GM19240 (cell line): ENCODE data around the gene LYZ.
A peak's percentile ranks its signal among the peaks of the same experiment; 100 is the strongest.

Experiments
- DNase-seq: peaks from one replicate; pipeline ENCODE4 v3.0.0; 2011; ENCODE audit warnings: low spot score; ENCODE audit not compliant: insufficient read length

LYZ gene

DNA sequence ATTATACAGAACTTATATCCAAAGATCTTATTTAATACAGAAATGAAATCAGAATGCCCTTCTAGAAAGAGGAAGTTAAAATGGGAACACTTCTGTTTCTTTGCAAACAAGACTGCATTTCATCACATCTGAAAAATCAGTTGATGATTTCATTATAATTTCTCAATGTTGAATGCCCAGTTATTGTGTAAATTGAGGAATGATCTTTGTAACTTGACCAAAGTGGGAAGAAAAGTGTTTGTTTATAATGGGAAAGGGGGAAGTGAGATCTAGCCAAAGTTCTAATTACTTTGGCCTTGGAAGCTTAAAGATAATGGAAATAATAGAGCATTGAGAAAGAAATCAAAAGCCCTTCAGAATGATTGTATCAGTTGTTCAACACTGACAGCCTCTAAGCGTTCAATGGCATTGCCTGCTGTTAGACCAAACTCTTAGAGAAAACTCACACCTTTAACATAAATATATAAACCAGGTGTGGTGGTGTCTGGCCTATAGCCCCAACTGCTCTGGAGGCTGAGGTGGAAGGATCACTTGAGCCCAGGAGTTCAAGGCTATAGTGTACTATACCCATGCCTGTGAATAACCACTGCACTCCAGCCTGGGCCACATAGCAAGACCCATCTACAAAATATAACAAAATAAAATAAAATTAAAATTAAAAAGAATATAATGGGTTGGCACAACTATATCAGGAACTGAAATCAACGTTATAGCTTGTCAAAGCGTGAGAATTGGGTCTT, 9.9 kb upstream of the LYZ start:
- no peak for DNase-seq

DNA sequence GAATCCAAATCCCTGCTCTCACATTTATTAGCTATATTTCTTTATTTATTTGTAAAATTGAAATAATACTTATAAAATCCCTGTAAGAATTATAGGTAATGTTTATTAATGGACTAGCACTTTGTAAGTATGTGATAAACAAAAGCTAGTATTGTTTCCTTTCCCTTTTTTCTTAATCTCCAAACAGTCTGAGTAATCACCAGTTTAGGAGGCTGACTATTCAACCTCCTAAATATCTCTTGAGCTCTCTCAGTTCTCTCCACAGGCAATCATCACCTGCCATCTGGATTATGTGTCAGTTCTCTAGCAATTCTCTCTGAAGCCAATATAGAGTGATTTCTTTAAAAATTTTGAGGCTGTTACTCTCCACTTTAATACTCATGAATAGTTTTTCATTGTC, 9.2 kb upstream of the LYZ start:
- no peak for DNase-seq

DNA sequence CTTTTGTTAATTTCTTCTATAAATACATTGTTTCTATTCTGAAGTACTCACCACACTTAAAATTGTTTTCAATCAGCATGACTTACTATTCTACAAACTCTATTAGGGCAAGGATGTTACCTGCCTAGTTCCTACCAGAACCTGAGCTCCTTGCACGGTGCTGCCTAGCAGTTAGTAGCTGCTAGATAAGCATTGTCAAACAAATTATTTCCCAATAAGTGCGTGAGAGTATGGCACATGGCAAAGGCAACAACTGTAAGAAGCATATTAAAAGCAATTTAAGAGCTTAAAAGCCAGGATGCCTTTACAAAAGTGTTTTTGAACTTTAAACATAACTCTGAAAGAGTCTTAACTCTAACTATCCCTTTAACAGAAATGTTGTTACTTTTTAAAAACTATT, 8.2 kb upstream of the LYZ start:
- no peak for DNase-seq

DNA sequence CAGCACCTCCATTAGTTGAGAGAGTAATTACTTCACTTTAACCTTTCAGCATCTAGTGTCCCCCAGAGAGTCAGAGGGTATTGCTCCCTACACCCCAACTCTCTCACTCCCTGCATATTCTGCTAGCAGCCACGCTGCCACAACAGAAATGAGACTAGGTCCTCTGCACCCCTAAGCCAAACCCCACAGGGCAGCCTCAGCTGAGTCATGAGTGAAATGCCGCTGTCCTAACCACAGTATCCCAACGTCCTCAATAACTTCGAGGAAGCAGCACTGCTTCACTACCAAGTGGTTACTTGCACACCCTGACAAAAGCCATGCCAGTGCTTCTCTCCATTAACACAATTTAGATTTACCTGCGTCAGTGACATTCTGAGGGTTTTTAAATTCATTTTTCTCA, 6.9 kb upstream of the LYZ start:
- no peak for DNase-seq

DNA sequence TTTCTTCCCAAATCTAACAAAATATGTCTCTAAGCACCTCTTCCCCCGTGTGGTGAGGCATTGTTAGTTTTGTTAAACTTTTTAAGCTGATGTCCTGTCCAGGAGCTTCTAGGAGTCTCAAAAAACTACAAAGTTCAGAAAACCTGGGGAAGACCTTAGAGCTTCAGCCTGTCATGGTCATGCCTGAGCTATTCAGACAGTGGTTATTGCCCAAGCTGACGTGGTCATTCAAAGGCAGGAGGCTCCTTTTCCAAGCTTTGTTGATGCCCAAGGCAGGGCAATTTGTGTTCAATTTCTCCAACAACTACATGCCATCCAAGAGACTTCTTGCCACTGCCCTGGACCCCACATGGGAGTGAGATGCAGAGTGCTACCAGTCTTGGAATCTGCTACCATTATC, 5.8 kb upstream of the LYZ start:
- no peak for DNase-seq

DNA sequence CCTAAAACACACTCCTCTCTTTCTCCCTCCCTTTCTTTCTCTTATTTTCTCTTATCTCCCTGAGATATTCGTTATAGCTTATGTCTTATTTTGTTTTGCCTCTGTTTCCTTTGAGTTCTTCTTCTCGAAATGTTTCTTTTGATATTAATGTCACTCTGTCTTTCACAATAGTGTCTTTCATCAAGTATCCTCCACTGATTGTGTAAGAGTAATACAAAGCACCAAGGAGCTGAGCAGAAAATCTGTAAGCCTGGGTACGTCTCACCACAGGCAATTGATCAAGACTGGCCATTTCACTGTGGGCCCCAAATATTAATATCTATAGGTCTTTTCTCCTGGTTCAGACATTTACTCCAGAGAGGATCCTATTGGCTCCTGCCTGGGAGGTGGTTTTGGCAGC, 4.8 kb upstream of the LYZ start:
- DNase-seq, result no peak

DNA sequence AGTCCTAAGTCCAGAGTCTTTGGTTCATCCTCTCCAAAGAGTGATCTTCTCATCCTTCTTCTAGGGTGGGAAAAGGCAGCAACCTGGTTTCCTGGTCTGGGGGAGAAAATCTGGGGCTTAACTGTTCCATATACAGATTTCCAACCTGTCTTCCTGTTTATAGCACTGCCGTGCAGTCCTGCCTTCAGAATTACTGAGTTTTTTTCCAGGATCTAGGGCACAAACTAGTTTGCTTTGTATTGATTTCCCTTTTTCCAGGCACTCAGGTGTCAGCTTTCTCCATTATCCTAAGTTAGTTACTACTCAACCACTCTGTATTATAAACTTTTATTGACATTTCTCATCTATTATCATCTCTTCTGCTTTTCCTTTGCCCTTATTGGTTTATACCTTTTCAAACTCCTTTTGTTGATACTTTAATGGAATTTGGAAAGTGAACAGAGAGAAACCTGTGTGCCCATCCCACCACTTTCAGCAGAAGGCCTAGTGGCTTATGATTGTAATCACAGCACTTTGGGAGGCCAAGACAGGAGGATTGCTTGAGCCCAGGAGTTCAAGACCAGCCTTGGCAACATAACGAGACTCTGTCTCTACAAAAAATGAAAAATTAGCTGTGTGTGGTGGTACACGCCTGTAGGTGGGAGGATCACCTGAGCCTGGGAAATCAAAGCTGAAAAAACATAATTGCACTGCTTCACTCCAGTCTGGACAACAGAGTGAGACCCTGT, 4.1 kb upstream of the LYZ start:
- no peak for DNase-seq

DNA sequence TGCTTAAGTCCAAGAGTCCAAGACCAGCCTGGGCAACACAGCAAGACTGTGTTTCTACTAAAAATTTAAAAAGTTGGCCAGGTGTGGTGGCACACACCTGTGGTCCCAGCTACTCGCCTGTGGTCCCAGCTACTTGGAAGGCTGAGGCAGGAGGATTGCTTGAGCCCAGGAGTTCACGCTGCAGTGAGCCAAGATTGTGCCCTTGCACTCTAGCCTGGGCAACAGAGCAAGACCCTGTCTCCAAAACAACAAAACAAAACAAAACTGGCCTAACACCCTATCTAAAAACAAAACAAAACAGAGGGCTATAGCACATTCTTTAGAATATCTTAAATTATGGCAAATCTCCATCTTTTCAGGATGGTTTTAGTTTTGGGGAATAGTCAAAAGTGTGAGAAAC, 3.1 kb upstream of the LYZ start:
- DNase-seq, result no peak

DNA sequence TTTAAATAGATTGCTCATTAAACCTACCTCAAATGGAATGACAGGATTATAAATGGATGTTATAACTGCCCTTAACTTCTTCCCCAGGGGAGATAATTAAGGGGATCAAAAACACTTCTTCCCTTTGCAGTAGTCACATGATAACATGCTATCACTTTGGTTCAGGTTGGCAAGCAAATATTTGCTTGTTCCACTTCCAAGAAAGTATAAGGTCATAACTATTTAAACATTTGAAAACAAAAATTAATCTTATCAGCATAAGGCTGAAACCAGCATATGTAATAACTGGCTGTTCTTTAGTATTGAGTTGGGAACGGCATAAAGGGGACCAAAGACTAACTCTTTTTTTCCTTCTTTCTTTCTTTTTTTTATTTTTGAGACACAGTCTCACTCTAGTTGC, 2.4 kb upstream of the LYZ start:
- no peak for DNase-seq

DNA sequence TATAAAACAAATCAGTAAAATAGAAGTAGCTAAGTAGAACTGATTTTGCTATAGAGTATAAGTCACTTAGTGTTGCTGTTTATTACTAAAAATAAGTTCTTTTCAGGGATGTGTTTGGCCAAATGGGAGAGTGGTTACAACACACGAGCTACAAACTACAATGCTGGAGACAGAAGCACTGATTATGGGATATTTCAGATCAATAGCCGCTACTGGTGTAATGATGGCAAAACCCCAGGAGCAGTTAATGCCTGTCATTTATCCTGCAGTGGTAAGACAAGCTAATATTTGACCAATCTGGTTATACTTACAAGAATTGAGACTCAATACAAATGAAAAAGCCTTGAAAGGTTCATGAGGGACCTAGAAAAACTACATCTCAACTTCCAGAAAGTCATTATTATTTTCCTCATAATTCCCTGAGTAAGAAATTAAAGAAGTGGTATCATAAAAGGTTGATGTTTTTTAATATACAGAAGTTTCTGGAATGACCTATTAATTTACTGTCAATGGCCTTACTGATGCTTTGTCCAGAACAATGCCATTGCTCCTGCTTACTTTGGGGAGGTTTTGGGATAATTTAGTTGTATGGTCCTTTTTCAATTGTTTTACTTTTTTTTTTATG, 1.9 kb downstream of the LYZ start:
- no peak for DNase-seq

DNA sequence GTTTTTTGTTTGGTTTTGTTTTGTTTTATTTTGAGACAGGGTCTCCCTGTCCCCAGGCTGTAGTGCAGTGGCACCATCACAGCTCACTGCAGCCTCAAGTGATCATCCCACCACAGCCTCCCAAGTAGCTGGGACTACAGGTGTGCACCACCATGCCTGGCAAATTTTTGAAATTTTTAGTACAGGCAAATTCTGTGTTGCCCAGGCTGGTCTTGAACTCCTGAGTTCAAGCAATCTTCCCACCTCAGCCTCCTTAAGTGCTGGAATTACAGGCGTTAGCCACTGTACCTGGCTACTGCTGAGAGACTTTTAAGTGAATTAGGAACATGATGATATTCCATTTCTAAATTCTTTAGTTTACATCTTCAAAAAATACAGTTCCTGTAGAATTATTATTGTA, 2.6 kb downstream of the LYZ start:
- DNase-seq, result no peak

DNA sequence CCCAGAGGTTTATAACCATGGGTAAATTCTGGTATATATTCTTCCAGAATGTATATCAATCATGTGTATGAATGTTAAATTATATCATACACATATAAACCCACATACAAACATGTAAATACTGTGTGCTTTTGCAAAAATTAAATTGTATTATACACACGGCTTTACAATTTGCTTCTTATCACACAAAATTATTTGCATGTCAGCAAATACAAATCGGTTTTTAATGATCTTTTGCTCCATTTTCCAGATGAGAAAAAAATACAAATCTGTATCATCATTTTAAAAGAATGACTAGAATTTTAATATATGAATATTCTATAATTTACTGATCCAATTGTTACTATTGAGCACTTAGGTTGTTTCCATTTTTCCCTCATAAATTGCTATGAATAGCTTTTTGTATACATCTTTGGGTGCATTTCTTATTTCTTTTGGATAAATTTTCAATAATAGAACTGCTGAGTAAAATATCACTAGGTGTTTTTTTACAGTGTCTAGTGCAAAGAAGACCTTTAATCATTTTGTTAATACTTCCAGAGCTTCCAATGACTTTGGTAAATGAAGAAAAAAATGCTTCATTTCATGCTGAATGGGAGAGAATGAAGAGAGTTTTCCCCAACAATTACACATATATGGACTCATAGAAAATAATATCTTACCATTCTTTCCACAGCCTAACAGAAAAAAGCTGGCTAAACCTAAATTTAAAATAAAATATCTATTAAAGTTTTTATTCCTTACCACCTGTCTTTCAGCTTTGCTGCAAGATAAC, 3.5 kb downstream of the LYZ start:
- DNase-seq, result no peak

DNA sequence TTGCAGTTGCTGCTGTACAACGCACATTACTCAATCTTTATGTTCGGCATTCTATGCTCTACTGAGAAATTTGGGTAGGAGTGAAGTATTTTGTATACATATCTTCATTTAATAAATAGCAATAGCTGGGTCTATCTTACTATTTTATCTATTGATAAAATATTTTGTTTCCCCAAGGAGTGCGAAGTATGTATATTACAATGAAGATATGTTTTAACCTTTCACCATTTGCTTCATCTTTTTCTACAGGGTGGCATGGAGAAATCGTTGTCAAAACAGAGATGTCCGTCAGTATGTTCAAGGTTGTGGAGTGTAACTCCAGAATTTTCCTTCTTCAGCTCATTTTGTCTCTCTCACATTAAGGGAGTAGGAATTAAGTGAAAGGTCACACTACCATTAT, 4.7 kb downstream of the LYZ start:
- no peak for DNase-seq

DNA sequence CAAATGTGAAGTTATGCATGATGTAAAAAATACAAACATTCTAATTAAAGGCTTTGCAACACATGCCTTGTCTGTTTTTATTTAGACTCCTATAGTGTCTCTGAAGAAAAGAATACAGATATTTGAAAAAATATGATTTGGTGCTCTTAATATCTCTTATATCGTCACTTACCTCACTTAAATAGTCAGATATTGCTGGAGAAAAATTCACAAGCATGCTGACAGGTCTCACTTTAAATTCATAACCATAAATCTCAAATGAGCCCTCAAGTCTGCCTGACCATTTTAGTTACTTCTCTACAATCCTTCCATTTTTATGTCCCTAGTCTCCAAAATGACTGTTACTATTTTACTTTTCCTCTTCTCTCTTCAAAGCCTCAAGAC, 6.0 kb downstream of the LYZ start:
- DNase-seq, result no peak

DNA sequence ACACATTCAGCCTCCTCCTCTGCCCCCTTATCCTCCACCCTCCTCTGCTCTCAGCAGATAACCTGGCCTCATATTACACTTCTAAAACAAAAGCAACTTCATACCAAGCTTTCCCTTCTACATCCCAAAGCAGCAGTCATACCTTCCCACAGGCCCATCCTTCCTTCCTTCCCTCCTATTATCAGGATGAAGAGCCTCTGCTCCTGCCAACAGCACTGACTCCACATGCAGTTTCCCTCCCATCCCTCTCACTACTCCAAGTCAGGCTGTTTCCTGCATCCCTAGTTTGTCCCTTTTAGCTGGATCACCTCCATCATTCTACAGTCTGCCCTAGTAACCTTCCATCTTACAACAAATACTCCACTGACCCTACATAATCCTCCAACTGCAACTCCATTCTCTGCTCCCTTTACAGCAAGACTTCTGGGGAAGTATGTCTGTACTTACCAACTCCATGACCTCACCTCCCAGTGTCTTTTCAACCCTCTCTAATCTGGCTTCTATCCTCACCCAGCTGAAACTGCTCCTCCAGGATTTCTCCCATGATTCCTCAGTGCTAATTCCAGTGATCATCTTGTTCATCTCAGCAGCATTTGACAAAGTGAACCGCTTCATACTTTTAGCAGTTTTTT, 6.5 kb downstream of the LYZ start:
- DNase-seq, result no peak

DNA sequence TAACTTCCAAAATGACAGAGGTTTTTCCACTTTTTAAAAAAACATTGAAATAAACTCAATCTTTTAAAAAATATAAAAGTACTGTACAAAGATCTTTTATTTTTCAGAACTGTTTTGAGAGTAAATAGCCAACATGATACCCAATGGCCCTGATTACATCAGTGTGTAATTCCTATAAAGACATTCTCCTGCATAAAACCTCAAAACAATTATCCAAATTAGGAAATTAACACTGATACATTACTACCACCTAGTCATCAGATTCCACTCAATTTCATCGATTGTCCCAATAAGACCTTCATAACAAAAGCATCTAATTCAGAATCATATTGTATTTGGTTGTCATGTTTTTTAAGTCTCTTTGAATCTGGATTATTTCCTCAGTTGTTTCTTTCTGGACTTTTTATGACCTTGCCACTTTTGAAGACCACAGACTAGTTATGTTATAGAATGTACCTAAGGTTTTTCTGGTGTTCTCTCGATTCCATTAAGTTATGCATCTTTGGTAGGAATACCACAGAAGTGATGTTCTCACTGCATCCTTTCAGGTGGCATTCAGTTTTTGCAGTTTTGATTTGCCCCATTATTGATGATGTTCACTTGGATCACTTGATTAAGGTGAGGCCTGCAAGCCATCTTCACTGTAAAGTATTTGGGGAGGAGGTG, 7.3 kb downstream of the LYZ start:
- no peak for DNase-seq

DNA sequence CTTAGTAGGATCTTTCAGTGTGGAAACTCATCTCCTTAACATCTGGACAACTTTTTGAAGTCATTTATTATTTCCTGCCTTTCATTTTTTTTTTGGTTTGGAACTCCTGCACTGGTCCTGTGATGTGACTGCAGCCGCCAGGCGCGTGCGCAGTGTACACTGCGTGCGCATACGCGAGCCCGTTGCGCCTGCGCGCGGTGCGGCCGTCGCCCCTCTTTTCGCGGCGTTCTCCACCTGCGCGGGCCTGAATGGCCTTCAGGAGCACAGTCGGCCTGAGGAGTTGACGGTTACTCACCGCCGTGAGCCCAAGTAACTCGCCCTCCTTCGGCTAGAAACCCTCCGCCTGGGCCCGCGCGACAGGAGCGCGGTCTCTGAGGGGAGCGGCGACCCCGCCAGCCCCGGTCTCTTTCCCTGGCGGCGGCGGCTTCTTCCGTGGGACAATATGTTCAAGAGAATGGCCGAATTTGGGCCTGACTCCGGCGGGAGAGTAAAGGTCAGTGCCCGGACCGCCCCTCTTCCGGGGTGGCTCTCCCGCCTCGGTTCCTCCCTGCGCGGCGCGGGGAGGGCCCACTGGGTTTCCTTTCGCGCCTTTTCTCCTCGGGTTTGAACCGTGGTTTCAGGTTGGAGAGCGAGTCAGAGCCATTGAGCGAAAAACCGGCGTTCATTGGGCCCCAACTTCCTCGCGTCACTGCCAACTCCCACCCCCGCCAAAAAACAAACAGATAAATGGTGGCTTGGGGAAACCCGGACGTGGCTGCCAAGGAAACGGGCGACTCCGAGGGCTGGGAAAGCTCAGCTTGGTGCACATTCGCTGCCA, 11.6 kb downstream of the LYZ start, which contains the start of gene YEATS4:
Gene YEATS4 (plus strand): TSS at position 213 of the 817 bp plus-strand sequence. CDS start 230 bp downstream, at position 443.
- peak; percentile 80 for DNase-seq

DNA sequence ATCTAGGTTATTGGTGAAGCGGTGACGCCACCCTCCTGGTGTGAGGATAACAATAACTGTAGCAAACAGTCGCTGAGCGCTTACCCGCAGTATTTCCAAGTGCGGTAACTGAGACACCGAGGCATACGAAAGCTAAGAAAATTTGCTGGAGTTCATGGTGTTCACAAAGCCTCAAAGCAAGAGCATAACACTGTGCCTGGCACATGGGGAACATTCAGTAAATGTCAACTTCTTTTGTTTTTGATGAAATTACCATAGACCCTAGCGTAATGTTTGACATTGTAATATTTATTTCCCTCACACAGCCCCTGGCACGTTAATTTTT, 12.1 kb downstream of the LYZ start:
- no peak for DNase-seq

DNA sequence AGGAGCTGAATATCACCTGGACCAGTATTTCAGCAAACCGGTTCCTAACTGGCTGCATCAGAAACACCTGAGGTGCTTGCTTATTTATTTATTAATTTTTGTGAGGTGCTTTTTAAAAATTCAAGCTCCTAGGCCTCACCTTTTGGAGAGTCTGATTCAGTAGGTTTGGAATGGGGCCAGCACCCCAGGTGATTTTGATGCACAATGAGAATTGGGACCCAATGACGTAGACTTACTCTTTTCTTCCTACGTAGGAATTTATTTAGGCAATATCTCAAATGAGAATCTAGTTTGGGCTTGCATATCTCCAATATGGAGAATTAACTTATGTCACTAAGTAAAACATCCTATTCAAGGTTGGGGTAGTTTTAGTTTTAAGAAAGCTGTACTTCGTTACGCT, 18.6 kb downstream of the LYZ start:
- DNase-seq, result no peak

DNA sequence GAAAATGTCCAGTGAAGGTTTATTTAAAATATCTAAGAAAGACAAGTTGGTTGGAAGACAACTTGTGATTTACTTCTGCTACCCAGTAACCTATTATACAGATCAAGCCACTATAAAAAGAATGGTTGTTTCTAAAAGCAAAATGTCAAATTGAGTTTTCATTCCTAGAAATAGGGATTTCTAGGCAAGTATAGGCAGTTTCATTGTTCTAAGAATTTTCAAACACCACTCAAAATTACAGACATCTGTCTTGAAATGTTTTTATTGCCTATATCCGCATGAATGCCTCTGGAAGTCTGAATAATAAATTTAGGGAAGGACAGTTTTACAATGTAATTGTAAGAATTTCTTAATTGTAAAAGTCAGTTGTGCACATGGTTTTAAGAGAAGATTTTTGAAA, 20.0 kb downstream of the LYZ start:
- DNase-seq, result no peak
